Amniotic epithelial cell (primary cell): ENCODE data around the gene FBXO15.
A peak's percentile ranks its signal among the peaks of the same experiment; 100 is the strongest.

Experiments used
- DNase-seq: peaks from one replicate; pipeline ENCODE4 v3.0.0-alpha.2; 2010; ENCODE audit warnings: low read depth

Gene FBXO15

GRCh38 chr18:74147779-74148542 is at the start of gene FBXO15, which contains the start of gene TIMM21:
Gene FBXO15 (minus strand): TSS chr18:74147834. CDS start chr18:74147785, 49 bp downstream.
Gene TIMM21 (plus strand): TSS chr18:74148523. CDS start chr18:74148809, 286 bp downstream.
- peak; percentile 96 for DNase-seq

GRCh38 chr18:74196220-74197119 is 48.8 kb upstream of the FBXO15 start:
- DNase-seq = peak; percentile 58

- peak; percentile 83 for DNase-seq
Observed at GRCh38 chr18:74194691-74195090, 47.1 kb upstream of the FBXO15 start.

- DNase-seq = no peak
Observed at GRCh38 chr18:74191577-74191976, 43.9 kb upstream of the FBXO15 start.

GRCh38 chr18:74190086-74190485 is 42.5 kb upstream of the FBXO15 start:
- peak; percentile 11 for DNase-seq

- no peak for DNase-seq
Observed at GRCh38 chr18:74186661-74187060, 39.0 kb upstream of the FBXO15 start.

GRCh38 chr18:74185860-74186259 is 38.2 kb upstream of the FBXO15 start:
- no peak for DNase-seq

- DNase-seq = no peak
Observed at GRCh38 chr18:74184875-74185274, 37.2 kb upstream of the FBXO15 start.

- no peak for DNase-seq
Observed at GRCh38 chr18:74183130-74183529, 35.5 kb upstream of the FBXO15 start.

GRCh38 chr18:74182335-74182734 is 34.7 kb upstream of the FBXO15 start:
- DNase-seq = no peak

GRCh38 chr18:74179623-74180199 is 32.1 kb upstream of the FBXO15 start:
- DNase-seq = no peak

GRCh38 chr18:74178884-74179283 is 31.2 kb upstream of the FBXO15 start:
- DNase-seq = no peak

- no peak for DNase-seq
Observed at GRCh38 chr18:74175658-74176057, 28.0 kb upstream of the FBXO15 start.

GRCh38 chr18:74173434-74173750 is 25.8 kb upstream of the FBXO15 start:
- DNase-seq = no peak

- DNase-seq = no peak
Observed at GRCh38 chr18:74172697-74173433, 25.2 kb upstream of the FBXO15 start.

- no peak for DNase-seq
Observed at GRCh38 chr18:74171910-74172606, 24.4 kb upstream of the FBXO15 start.

GRCh38 chr18:74166386-74166785 is 18.8 kb upstream of the FBXO15 start:
- DNase-seq = no peak

GRCh38 chr18:74163019-74163660 is 15.5 kb upstream of the FBXO15 start:
- DNase-seq = no peak

GRCh38 chr18:74155276-74155675 is 7.6 kb upstream of the FBXO15 start:
- DNase-seq = peak; percentile 37

- peak; percentile 62 for DNase-seq
Observed at GRCh38 chr18:74154716-74155115, 7.1 kb upstream of the FBXO15 start.

- no peak for DNase-seq
Observed at GRCh38 chr18:74153793-74154192, 6.2 kb upstream of the FBXO15 start.
